ENCODE measurements around the gene PKIG. TPM values are rescaled to one million over a fixed set of nuclear protein-coding genes. Genes with fewer than 3 reads are reported as not detected.

PKIG gene
- polyA plus RNA-seq, 1 donor (not counting 4 experiments of a cell fraction or from before 2014, with no cell fraction given), result 6.6 TPM

DNA sequence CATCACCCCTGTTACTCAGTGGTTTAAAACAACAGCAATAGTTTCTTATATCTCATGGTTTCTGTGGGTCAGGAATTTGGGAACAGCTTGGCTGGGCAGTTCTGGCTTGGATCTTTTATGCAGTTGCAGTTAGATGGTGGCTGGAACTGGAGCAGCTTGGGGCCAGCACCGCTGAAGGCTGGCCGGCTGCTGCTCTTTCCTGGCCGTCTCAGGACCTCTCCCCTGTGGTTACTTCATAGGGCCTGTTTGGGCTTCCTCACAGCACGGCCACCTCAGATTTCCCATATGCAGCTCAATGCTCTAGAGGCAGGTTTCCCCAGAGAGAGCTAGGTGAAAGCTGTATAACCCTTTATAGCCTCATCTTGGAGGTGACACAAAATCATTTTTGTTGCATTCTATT, 15.6 kb downstream of the PKIG start:
- Histone ChIP-seq H4K20me1 (ENCODE audit: control insufficient read depth, extremely low read depth, insufficient read depth, low read length) (no peaks in the 10 kb centered on the region), H3K4me2 (ENCODE audit: control insufficient read depth, extremely low read depth, insufficient read depth, low read depth, low read length) (no peak overlapping the region), H3K79me2 (ENCODE audit: control insufficient read depth, insufficient read depth, low read length) (no peaks in the 10 kb centered on the region), H3K9me1 (ENCODE audit: control insufficient read depth, extremely low read depth, insufficient read depth, low read length) (no peaks in the 10 kb centered on the region), H3K36me3 (ENCODE audit: control insufficient read depth in 2 of 2, extremely low read depth in 1 of 2, insufficient read depth in 2 of 2, low read length in 2 of 2) (no peaks in the 10 kb centered on the region), H3K27me3 (ENCODE audit: control insufficient read depth, extremely low read depth, insufficient read depth, low read length) (no peaks in the 10 kb centered on the region), H3K27ac (ENCODE audit: control insufficient read depth, insufficient read depth, low read length) (no peak overlapping the region), H3K4me3 (ENCODE audit: control insufficient read depth in 2 of 3, extremely low read depth in 1 of 3, insufficient read depth in 2 of 3, low read depth in 1 of 3, low read length in 3 of 3) (no peak overlapping the region), H2AFZ (ENCODE audit: control insufficient read depth, low read length) (no peak overlapping the region), H3K4me1 (ENCODE audit: control insufficient read depth, extremely low read depth, insufficient read depth, low read length) (peaks cover 2% of the 10 kb centered on the region), H3K9ac (ENCODE audit: control insufficient read depth, extremely low read depth, insufficient read depth, low read length) (no peak overlapping the region), H3K9me3 (ENCODE audit: control insufficient read depth, low read depth, low read length) (no peaks in the 10 kb centered on the region)
- FAIRE-seq (no peak), DNase-seq (ENCODE audit: low read depth, low spot score) (no peak)
- TF ChIP-seq, protein P1, sequence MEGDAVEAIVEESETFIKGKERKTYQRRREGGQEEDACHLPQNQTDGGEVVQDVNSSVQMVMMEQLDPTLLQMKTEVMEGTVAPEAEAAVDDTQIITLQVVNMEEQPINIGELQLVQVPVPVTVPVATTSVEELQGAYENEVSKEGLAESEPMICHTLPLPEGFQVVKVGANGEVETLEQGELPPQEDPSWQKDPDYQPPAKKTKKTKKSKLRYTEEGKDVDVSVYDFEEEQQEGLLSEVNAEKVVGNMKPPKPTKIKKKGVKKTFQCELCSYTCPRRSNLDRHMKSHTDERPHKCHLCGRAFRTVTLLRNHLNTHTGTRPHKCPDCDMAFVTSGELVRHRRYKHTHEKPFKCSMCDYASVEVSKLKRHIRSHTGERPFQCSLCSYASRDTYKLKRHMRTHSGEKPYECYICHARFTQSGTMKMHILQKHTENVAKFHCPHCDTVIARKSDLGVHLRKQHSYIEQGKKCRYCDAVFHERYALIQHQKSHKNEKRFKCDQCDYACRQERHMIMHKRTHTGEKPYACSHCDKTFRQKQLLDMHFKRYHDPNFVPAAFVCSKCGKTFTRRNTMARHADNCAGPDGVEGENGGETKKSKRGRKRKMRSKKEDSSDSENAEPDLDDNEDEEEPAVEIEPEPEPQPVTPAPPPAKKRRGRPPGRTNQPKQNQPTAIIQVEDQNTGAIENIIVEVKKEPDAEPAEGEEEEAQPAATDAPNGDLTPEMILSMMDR (optimal IDR thresholded peaks at IDR 0.05 in 1 of 3, IDR thresholded peaks at IDR 0.05 in 1 of 3, conservative IDR thresholded peaks at IDR 0.05 in 1 of 3; ENCODE audit: extremely low read depth in 1 of 3, insufficient read depth in 2 of 3, low read length in 3 of 3), result no peak
- no peak for TF ChIP-seq EZH2 (IDR thresholded peaks at IDR 0.05; ENCODE audit: low read length)
- dilution Hi-C loops (cut with MboI; ENCODE audit: extremely low pct_ligation_motif_present, low sequenced_read_pairs), result no loop called here

DNA sequence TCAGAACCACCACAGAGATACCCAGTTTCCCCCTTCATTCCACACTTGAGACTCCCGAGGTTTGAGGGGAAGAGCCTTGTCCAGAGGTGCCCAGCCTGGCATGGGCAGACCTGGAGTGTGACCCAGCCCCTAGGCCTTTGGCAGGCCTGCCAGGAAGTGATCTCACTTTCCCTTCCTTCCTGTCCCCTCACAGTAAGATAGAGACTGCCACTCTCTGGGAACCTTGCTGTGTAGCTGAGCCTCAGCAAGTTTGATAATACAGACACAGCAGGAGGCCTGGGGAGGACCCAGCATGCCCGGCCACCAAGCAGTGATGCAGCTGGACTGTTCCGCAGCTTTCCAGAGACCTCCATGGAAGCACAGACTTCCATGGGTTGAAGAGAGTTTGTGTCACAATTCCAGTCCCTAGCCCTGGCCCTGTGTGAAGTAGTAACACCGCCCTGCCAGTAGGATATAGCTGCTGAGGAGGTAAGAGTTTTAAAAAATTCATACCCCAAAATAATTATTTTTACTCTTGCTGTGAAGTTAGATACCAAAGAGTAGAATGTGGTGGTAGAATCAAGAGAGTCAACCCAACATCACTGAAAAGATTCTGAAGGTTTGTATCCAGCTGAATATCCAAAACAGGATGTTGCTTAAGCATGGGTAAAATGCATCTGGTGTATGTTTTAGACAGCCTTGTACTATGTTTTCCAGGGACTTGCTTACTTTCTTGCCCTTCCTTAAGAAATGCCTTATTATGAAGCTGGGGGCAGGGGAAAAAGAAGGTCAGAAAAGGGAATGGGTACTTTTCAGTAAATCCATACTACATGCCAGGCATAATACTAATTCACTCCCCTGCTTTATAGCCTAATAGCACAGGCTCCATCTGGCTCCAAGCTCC, 16.3 kb downstream of the PKIG start:
- H3K4me1 ChIP-seq (ENCODE audit: control insufficient read depth, extremely low read depth, insufficient read depth, low read length), result peaks cover 2% of the 10 kb centered on the region
- DNase-seq (ENCODE audit: low read depth, low spot score), result no peak

More for the DNA sequence above, 16.3 kb downstream of the PKIG start:
- H3K36me3 ChIP-seq (ENCODE audit: control insufficient read depth in 2 of 2, extremely low read depth in 1 of 2, insufficient read depth in 2 of 2, low read length in 2 of 2), result no peaks in the 10 kb centered on the region
- H3K27me3 ChIP-seq (ENCODE audit: control insufficient read depth, extremely low read depth, insufficient read depth, low read length), result no peaks in the 10 kb centered on the region
- no peak overlapping the region for H3K9ac ChIP-seq (ENCODE audit: control insufficient read depth, extremely low read depth, insufficient read depth, low read length)
- H3K27ac ChIP-seq (ENCODE audit: control insufficient read depth, insufficient read depth, low read length), result no peak overlapping the region
- dilution Hi-C loops (cut with MboI; ENCODE audit: extremely low pct_ligation_motif_present, low sequenced_read_pairs), result no loop called here
- no peak overlapping the region for H3K4me3 ChIP-seq (ENCODE audit: control insufficient read depth in 2 of 3, extremely low read depth in 1 of 3, insufficient read depth in 2 of 3, low read depth in 1 of 3, low read length in 3 of 3)
- no peak overlapping the region for H2AFZ ChIP-seq (ENCODE audit: control insufficient read depth, low read length)
- H3K9me3 ChIP-seq (ENCODE audit: control insufficient read depth, low read depth, low read length), result no peaks in the 10 kb centered on the region
- no peaks in the 10 kb centered on the region for H4K20me1 ChIP-seq (ENCODE audit: control insufficient read depth, extremely low read depth, insufficient read depth, low read length)
- TF ChIP-seq, protein P1 (optimal IDR thresholded peaks at IDR 0.05 in 1 of 3, IDR thresholded peaks at IDR 0.05 in 1 of 3, conservative IDR thresholded peaks at IDR 0.05 in 1 of 3; ENCODE audit: extremely low read depth in 1 of 3, insufficient read depth in 2 of 3, low read length in 3 of 3), result no peak
- no peak for TF ChIP-seq EZH2 (IDR thresholded peaks at IDR 0.05; ENCODE audit: low read length)
- H3K4me2 ChIP-seq (ENCODE audit: control insufficient read depth, extremely low read depth, insufficient read depth, low read depth, low read length), result no peak overlapping the region
- no peak for FAIRE-seq
- H3K9me1 ChIP-seq (ENCODE audit: control insufficient read depth, extremely low read depth, insufficient read depth, low read length), result no peaks in the 10 kb centered on the region
- H3K79me2 ChIP-seq (ENCODE audit: control insufficient read depth, insufficient read depth, low read length), result no peaks in the 10 kb centered on the region
